Stimulated activated CD4-positive, alpha-beta T cell treated with anti-CD3 and anti-CD28 coated beads, Interleukin-4, amount 100 ng/mL, for 1 hour (primary cell): ENCODE measurements around the gene PRSS33.

Source experiments
- DNase-seq: peaks from one replicate; pipeline ENCODE4 v3.0.0-alpha.2; 2020

Gene PRSS33

DNA sequence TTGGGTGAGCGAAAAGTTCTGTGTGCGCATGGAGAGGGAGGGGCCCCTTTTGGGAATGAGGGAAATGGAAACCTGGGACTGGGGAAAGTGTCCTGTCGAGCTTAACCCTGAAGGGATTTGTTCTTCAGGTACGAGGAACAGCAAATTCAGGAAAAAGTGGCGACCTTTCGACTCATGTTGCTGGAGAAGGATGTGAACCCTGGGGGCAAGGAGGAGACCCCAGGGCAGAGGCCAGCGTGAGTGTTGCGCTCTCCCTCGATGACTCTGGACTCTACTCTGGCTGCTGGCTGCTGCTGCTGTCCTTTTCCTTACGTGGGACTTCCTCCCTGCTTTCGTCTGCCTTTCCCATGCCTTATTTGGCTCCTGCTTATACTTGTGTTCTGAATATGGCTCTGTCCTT, 30.0 kb downstream of the PRSS33 start:
- DNase-seq = no peak

DNA sequence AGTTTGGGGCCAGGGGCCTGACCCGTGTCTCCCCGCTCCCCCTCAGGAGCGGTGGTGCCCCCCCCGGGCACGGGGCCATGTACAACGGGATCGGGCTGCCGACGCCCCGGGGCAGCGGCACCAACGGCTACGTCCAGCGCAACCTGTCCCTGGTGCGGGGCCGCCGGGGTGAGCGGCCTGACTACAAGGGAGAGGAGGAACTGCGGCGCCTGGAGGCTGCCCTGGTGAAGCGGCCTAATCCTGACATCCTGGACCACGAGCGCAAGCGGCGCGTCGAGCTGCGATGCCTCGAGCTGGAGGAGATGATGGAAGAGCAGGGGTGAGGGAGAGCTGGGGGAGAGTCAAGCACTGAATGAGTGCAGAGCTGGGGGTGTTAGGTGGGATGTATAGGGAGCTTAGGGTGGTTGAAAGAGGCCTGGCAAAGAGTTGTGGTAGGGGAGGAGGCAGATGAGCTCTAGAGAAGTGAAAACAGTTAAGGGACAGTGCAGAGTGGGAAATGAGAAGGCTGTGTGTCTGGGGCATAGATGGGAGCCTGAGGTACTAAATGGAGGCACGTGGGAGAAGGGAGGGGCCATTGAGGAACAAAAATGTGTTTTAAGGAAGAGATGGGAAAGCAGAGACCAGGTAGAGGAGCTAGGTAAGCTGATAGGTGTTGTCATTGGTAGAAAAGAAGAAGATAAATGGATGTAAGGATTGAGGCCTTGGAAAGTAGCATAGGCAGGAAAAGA, 30.9 kb downstream of the PRSS33 start:
- no peak for DNase-seq

DNA sequence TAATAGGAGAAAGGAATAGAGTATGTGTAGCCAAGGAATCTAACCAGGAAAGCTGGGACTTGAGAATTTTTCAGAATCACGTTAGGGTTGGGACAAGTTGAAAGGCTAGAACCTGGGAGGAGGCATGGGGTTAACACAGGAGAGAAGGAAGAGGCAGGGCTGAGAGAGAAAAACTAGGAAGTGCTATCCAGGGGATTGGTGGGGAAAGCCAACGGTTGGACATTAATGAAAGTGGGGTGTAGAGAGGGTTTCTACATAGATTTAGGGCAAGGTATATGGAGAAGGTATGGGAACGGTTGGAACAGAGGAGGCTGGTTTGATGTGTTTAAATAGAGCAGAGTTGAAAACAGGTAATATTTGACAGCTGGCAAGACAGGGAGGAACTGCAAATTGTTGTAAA, 32.2 kb downstream of the PRSS33 start:
- DNase-seq = no peak

DNA sequence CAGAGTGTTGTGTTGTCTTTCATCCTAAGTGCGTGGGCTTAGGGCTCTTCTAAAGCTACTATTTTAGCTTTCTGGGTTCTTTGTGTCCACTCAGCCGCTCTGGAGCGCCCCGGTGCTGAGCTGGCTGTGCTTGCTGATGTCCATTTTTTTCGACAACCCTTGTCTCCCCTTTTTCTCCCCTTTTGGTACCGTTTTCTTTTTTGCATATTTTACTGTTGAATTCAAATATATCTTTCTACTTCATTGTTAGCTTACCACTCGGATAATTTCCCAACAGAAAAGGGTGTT, 33.7 kb downstream of the PRSS33 start:
- DNase-seq = no peak

DNA sequence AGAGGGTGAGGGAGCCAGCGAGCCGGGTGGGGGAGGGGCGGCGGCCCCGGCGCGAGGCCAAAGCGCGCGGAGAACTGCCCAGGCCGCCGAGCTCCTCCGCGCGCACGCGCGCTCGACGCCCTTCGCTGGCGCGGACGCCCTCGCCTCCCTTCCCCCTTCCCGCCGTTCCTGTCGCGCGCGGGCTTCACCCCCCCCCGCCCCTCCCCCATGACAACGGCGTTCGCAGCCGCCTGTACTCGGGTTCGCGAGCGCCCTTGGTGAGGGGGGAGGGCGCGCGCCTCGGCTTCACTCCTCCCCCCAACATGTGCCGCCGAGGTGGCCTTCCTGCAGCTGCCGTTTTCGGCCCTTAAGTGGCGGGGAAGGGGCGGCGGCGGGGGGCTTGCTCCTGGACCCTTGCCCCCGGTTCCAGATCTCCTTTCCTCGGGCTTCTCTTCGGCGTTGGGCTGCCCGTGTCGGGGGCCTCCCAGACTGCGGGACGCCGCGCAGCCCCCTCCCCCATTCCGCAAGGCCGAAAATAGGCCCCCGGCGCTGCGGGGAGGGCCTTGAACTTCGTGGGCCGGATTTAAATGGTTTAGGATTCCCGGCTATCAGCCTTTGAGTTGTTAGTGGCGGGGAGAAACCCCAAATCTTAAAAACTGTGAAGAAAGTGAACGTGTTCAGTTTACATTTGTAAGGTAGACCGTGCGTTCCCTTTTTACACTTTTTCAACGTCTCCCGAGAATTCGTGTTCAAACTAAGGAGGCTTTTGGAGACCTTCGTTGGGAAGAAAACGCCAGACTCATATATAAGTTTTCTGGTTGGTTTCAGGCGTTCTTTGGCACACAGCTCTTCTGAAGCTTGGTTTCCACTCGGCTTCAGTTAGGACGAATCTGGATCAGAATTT, 34.3 kb downstream of the PRSS33 start:
- DNase-seq = peak; percentile 71

DNA sequence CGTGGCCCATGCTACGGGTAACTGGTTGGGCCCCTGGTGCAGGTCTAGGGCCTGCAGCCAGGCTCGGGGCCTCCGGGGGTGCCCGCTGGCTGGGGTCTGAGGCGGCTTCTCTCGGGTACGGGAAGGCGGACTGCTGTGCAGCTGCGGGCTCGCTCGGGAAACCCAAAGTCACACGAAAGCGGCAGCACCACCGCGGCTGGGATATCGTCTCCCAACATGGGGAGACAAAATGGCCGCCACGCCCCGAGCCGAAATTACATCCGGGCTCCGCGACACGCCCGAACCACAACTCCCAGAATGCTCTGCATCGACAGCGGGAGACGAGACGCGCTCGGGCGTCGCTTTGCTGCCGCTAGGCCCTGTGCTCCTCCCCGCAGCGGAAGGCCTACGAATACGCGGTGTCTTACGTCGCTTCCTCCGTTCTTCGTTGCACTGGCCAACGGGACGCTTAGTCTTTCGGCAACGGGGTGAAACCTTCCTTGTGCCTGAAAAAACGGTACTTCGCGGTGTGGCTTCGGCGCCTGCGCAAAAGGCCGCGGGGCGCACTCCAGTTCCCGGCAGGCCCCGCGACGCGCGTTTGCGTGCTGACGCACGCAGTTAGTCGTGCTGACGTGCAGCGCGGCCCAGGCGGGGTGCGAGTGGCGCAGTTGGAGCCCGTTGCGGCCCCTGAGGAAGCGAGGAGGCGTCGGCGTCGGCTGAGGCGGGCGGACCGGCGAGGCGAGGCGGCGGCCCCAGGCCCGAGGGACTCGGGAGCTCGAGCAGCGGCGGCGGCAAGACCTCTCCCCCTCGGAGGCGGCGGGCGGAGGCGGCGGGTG, 35.1 kb downstream of the PRSS33 start, which contains the start of gene SRRM2:
Gene SRRM2 (plus strand): TSS at position 604 of the 815 bp plus-strand sequence. CDS start 3,727 bp downstream, outside the sequence.
- peak; percentile 92 for DNase-seq

DNA sequence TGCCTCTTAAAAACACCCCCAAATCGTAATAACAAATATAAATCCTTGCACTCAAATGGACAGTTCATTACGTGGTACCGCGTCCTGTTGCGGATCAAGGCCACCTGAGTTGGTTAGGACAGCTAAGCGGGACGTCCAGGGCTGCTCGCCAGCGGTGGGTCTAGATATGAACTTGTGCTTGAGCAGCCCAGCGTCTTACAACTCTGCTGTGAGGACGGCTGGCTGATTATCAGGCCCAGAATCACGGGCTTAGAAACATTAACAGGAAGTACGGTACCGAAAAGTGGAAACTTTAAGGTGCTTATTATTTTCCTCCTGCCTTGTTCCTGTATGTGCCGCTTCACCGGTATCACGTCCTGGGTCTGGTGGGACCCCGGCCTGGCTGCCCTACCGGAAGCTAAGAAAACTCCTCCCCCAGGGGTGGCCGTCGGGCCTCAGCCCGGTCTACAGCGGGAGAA, 35.8 kb downstream of the PRSS33 start:
- DNase-seq = no peak

DNA sequence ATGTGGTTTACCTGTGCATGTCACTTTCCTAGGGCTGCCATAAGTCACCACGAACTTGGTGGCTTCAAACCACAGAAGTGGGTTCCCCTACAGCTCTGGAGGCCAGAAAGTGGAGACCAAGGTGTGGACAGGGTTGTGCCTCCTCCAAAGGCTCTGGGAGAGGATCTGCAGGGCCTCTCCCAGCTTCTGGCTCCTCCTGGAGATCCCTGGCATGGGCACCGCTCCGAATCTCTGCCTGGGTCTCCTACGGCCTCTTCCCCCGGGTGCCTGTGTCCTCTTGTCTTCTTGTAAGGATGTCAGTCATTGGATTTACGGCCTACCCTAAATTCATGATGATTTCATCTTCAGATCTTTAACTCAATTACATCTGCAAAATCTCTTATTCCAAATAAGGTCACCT, 37.4 kb downstream of the PRSS33 start:
- no peak for DNase-seq

DNA sequence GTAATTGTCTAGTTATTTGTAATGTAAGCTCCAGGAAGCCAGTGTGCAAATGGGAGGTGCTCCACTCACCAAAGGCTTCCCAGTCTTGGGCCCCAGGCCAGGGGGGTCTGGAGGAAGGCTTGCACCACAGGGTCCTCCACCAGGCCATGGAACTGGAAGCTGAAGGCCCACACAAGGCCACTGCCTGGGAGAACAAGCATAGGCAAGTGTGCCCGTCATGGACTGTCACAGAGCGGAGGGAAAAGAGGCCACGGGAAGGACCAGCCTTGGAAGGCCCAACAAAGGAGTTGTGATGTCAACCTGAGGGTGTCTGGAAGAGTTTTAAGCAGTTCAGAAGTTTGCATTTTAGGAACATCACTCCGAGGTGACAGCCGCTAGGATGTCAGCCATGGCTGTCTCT, 37.9 kb downstream of the PRSS33 start:
- DNase-seq = no peak

DNA sequence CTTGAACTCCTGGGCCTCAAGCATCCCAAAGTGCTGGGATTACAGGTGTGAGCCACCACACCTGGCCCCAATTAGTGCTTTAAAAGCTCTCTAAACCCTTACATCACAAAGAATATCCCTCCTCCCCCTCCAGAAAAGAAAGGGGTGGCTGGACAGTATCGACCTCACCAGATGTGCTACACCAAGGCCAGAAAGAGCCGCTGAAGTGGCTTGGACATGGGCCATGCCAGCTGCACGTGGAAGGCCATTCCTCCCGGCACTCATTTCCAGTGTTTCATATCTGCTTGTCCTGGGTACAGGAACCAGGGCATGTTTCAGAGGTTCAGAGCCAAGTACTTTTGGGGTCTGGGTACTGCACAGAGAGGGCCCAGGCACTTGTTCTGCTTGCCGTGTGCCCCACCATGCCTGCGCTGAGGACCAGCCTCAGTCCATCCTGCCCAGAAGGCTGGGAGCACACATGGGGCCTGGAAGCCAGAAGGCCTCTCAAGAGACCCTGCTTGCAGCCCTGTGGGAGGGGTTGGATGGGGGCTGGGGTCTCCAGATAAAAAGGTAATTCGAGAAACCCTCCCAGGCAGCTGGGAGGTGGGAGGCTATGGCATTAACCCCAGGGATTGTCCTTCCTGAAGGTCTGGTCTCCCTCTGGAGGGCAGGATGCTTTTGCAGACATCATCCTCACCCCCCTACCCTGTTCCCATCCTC, 38.5 kb downstream of the PRSS33 start:
- DNase-seq = no peak

DNA sequence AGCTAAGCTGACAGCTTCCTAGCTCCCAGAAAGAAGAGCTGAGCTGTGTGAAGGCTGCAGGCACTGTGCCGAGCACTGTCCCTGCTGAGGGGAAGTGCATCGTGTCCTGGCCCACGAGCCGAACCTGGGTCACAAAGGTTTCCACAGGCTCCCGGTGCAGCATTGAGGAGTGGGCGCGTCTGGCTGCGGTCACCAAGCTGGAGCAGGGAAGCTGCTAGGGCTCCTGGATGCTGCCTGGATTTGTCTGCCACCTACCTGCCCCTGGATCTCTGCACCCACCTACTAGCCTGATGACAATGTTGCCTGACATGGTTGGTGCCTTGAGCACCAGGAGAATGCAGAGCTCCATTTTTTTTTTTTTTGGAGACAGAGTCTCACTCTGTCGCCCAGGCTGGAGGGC, 41.4 kb downstream of the PRSS33 start:
- DNase-seq = no peak

DNA sequence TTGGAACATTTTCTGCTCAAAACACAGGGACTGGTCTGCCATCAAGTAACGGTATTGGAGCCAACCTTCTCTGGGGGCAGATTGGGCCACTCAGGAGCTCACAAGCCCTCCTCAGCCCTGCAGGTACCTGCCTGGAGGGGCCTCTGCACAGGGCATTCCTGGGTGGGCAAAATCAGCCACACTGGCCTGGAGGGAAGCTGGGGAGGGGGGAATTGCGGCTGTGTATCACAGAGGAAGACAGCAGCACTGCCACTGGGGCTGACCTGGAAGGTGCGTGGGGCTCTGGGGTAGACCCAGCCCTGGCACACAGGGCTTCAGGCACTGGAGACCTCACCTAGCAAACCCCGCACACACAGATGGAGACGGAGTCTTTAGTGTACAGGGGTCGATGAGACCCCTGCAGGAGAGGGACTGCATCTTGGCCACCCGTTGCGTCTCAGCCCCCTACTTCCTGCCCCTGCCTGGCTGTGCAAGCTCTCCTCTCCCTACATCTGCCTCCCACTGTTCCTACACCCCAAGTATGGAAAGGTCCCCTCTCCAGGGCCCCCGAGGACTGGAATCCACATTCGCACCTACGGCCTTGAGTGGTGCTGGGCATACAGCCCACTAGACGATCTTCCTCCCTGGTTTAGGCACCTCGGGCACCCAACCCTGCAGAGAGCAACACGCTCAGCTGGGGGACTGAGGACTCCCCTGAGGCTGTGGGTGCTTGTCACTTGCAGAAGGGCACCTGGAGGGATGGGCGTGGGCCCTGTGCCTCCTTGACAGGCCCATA, 42.1 kb downstream of the PRSS33 start:
- DNase-seq = no peak

DNA sequence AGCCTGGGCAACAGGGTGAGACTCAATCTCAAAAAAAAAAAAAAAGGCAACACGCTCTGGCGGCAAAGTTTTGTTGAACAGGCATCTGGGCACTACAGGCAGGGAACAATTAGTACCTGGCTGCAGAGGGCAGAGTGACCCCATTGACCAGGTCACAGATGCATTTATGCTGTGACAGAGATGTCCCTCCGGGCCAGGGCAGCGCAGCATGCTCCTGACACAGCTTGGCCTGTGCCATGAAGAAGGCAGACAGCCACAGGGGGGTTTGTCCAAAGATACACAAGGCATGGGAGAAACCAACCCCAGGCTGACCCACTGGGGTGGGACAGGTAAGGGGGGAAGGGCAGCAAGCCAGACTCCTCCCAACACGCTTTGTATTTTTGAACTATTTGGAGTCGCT, 42.6 kb downstream of the PRSS33 start:
- no peak for DNase-seq

DNA sequence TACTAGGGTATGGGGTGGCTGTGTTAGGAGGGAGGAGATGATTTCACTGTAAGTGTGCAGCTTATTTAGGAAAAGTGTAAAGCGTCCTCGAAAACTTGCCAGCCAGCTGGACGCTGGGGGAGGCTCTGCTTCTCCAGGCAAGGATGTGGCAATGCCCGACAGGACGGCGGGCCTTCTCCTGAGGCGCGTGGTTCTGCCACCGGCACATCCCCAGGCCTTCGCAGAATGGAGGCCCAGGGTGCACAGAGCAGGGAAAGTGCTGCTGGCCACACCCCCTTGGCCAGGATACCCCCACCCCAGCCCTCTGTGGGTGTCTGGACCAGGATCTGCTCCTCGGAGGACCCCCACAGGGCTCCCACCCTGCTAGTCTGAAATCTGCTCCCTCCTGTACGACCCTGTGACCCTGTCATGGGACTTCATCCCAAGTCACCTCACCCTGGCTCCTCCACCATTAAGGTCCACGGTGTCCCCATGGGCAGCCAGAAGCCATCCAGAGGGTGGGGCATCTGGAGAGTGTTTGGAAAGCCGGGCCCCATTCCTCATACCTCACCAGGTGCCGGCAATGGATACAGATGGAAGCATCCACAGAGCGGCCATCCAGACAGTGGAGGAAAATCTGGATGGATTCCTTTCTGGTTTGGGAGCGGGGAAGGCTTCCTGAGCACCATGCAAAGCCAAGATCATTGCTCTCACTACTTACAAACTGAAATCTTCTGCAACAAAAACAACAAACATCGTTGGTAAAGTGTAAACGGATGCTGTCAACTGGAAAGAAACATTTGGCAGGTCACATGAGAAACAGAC, 44.2 kb downstream of the PRSS33 start:
- DNase-seq = no peak

DNA sequence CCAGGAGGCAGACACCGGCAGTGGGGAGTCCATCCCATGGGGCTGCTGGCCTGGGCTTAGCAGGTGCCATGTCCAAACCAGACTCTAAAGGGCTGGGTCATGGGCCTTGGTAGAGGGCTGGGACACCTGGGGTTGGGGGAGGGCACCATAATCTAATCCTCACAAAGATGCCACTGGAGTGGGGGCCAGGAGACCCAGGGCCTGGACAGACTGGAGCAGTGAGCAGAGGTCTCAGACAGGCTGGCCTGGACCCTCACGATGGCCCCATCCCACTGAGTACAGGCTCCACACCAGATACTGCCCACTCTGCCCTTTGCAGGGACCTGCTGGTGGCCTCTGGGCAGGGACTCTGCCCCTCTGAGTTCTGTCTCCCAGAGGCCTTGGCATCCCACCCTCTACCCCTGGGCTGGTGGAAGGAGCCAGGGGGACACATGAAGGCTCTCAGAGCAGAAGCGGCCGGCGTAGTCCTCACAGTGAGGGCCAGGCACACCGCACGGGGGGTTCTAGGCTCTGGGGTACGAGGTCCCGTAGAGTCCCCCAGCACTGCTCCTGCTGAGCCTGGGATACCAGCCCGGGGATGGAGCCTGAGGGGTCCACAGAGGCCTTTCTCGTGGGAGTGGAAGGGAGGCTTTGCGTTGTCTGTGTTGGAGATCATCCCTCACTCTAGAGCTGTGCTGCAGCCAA, 44.9 kb downstream of the PRSS33 start:
- no peak for DNase-seq

DNA sequence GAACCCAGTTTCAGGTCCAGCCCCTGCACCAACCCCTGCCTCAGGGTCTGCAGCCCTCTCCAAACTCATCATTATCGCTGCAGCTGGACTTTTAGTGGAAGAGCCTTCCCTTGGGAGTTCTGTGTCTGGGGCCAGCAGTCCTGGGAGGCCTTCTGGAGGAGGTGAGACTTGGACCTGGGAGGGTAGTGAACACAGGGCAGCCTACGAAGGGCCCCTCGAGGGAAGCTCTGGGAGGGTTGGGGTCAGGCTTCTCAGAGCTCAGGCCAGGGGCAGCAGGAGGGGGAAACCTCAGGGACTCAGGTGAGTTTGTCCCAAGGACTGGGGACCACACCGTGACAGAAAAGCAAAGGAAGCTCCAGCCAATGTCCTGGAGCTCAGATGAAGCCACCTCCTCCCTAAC, 46.2 kb downstream of the PRSS33 start:
- DNase-seq = no peak

DNA sequence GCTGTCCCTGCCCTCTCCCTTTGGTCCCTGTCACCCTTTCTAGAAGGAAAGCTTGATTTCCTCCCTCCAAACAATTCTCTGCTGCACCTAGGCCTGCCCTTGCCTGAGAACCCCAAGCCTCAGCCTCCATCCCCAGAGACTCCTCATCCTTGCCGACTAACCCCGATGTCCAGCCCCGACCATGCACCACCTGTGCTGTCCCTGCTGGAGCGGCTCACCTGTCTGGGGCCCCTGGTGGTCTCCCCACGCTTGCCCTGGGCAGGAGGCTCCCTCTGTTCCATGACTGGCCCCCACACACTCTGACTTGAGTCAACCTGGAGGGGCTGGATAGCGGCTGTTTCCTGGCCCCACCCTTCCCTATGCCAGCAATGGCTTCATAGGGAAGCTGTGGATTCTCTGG, 46.9 kb downstream of the PRSS33 start:
- no peak for DNase-seq

DNA sequence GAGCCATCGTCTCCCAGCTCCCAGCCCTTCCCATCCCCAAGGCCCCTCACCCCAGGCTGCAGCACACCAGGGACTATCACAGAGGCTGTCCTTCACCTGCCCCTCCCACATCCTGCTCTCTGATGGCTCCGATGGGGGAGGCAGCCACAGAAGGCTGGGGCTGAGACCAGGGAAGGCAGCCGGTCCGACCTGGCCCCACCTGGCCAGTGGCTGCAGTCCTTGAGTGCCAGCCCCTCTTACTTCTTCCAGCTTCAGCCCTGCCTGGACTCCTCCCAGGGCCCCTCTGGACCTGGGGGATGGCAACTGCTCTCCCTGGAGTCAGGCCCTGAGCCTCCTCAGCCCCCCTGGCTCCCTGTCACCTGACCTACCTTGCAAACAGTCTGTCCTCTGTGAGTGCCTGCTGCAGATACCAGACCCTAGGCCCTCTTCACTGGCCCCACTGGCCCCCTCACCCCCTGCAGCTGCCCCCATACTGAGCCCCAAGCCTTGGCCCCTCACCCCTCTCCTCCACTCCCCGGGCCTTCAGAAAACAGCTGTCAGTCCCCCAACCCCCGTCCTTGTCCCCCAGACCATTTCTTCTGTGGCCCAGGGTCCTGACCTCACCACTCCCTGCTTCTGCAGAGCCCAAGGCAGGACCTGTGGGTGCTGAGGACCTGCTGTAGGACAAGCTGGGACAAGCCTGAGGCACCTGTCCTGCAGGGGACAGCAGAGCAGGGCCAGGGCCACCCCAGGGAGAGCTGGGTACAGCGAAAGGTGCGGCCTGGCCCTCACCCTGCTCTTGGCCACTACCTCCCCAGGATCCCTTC, 47.5 kb downstream of the PRSS33 start:
- no peak for DNase-seq

DNA sequence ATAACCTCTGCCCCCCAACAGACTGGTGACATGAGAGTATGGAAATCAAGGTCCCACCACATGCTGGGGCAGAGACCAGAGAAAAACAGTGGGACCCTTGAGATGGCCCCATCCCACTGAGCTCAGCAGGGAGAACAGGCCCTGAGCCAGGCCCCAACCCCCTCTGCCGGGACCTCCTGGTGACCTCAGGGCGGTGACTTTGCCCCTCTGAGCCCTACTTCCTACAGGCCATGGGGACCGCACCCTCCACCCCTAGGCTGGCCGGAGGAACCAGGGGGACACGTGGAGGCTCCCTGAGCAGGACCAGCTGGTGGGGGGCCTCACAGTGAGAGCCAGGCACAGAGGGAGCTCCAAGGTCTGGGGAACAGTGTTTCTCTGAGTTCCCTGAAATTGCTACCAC, 48.7 kb downstream of the PRSS33 start:
- no peak for DNase-seq
